Measurements from ENCODE around the gene RABEPK. TPM values are rescaled to one million over a fixed set of nuclear protein-coding genes. Genes with fewer than 3 reads are reported as not detected.
"Not testable (repeated sequence)": the region's sequence is repeated elsewhere in the genome, so short reads cannot be mapped to it uniquely, and the experiment has no call there.

Gene RABEPK
- total RNA-seq, 1 experiment from 2014 or later, result 21.8 TPM

- Histone ChIP-seq H2AFZ (ENCODE audit: low read length) (no peak overlapping the region), H3K79me2 (ENCODE audit: insufficient read depth, low read length) (peaks cover 1% of the 10 kb centered on the region; the same call in 1 of the 2 replicates), H4K20me1 (ENCODE audit: control insufficient read depth, insufficient read depth, insufficient read length) (no peaks in the 10 kb centered on the region), H3T11ph (ENCODE audit: low read length) (no peak overlapping the region), H3K14ac (ENCODE audit: insufficient read depth, low read length) (no peak overlapping the region), H3K4ac (ENCODE audit: low read depth, low read length) (no peak overlapping the region), H3K79me1 (ENCODE audit: insufficient read depth, low read depth, low read length, poor library complexity, severe bottlenecking) (no peaks in the 10 kb centered on the region), H4K5ac (ENCODE audit: insufficient read length, low read depth, low read length) (no peak overlapping the region), H3K9me3 (ENCODE audit: control insufficient read depth, low read depth, low read length) (no peaks in the 10 kb centered on the region), H3K27ac (ENCODE audit: insufficient read length, low read depth, low read length) (no peak overlapping the region), H2BK5ac (ENCODE audit: insufficient read length, low read length) (no peak overlapping the region), H2BK20ac (ENCODE audit: low read depth, low read length, poor library complexity, severe bottlenecking) (no peak overlapping the region), H3K56ac (ENCODE audit: insufficient read length, low read depth, low read length) (no peak overlapping the region), H2AK5ac (ENCODE audit: insufficient read length, low read length) (no peak overlapping the region), H2BK120ac (ENCODE audit: low read depth, low read length, poor library complexity, severe bottlenecking) (no peak overlapping the region), H3K27me3 (ENCODE audit: insufficient read depth, low read length) (no peaks in the 10 kb centered on the region), H3K23ac (ENCODE audit: insufficient read length, low read depth, low read length) (no peak overlapping the region), H3K18ac (ENCODE audit: insufficient read length, low read depth, low read length) (no peak overlapping the region), H3K4me1 (ENCODE audit: insufficient read depth, low read length) (no peaks in the 10 kb centered on the region), H3K4me2 (ENCODE audit: insufficient read depth, insufficient read length, low read length) (no peak overlapping the region), H2BK12ac (ENCODE audit: insufficient read length, low read depth, low read length) (no peak overlapping the region), H4K8ac (replicated peaks; ENCODE audit: insufficient read length, low read depth, low read length) (no peak overlapping the region), H2BK15ac (ENCODE audit: low read depth, low read length) (no peak overlapping the region), H3K23me2 (ENCODE audit: insufficient read length, low read depth, low read length, poor library complexity, severe bottlenecking) (no peaks in the 10 kb centered on the region), H3K9ac (ENCODE audit: extremely low read depth, insufficient read length, low read length) (no peak overlapping the region), H4K91ac (ENCODE audit: insufficient read length, low read depth, low read length) (no peak overlapping the region)
- Mint-ChIP-seq H3K4me3 (no peak overlapping the region), H3K27me3 (ENCODE audit: low read depth) (no peaks in the 10 kb centered on the region), H3K36me3 (ENCODE audit: insufficient read depth in 1 of 3, low read depth in 3 of 3) (peaks cover 34 to 58% (median 47%) of the 10 kb centered on the region in 3 experiments), H3K9me3 (no peaks in the 10 kb centered on the region), H3K27ac (peak overlapping the region in 1 of 3 experiments; percentile 17; a peak in 3 of 7 replicates), H3K4me1 (peaks cover 11 to 15% of the 10 kb centered on the region in 2 experiments)
- DNase-seq, result no peak
- TF ChIP-seq CTCF (conservative IDR thresholded peaks at IDR 0.05), result no peak
- WGBS (ENCODE audit: extremely low coverage, insufficient read length, low lambda C conversion rate), result no CpG with 5 or more reads among the region's 3 CpGs
These were observed 33.3 kb downstream of the RABEPK start for GRCh38 chr9:125233678-125234077.

DNA sequence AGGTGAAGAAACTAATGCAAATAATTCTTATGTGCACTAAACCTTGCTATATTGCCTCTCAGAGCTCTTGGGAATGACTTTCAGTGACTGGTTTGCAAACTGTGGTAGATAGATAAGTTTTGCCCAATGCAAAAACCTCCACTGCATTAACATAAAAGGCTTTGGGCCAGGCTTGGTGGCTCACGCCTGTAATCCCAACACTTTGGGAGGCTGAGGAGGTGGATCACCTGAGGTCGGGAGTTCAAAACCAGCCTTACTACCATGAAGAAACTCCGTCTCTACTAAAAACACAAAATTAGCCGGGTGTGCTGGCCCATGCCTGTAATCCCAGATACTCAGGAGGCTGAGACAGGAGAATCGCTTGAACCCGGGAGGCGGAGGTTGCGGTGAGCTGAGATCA, 33.8 kb downstream of the RABEPK start:
- not testable (repeated sequence) for H4K8ac ChIP-seq (replicated peaks; ENCODE audit: insufficient read length, low read depth, low read length); H4K91ac ChIP-seq (ENCODE audit: insufficient read length, low read depth, low read length); H3K9ac ChIP-seq (ENCODE audit: extremely low read depth, insufficient read length, low read length); H3K27me3 Mint-ChIP-seq (ENCODE audit: low read depth); H3K4me2 ChIP-seq (ENCODE audit: insufficient read depth, insufficient read length, low read length); H4K5ac ChIP-seq (ENCODE audit: insufficient read length, low read depth, low read length); DNase-seq; H3K4ac ChIP-seq (ENCODE audit: low read depth, low read length); H3K4me1 ChIP-seq (ENCODE audit: insufficient read depth, low read length); H3K9me3 ChIP-seq (ENCODE audit: control insufficient read depth, low read depth, low read length); H2BK20ac ChIP-seq (ENCODE audit: low read depth, low read length, poor library complexity, severe bottlenecking); H4K20me1 ChIP-seq (ENCODE audit: control insufficient read depth, insufficient read depth, insufficient read length); H3K79me2 ChIP-seq (ENCODE audit: insufficient read depth, low read length); H3K14ac ChIP-seq (ENCODE audit: insufficient read depth, low read length); H2AFZ ChIP-seq (ENCODE audit: low read length); H3K4me3 Mint-ChIP-seq; H2BK12ac ChIP-seq (ENCODE audit: insufficient read length, low read depth, low read length); H3K79me1 ChIP-seq (ENCODE audit: insufficient read depth, low read depth, low read length, poor library complexity, severe bottlenecking); H2BK15ac ChIP-seq (ENCODE audit: low read depth, low read length); H2BK5ac ChIP-seq (ENCODE audit: insufficient read length, low read length); H3K23me2 ChIP-seq (ENCODE audit: insufficient read length, low read depth, low read length, poor library complexity, severe bottlenecking); H3K56ac ChIP-seq (ENCODE audit: insufficient read length, low read depth, low read length); H3K23ac ChIP-seq (ENCODE audit: insufficient read length, low read depth, low read length); H3K27ac ChIP-seq (ENCODE audit: insufficient read length, low read depth, low read length); H2BK120ac ChIP-seq (ENCODE audit: low read depth, low read length, poor library complexity, severe bottlenecking); H3T11ph ChIP-seq (ENCODE audit: low read length); H3K18ac ChIP-seq (ENCODE audit: insufficient read length, low read depth, low read length); H2AK5ac ChIP-seq (ENCODE audit: insufficient read length, low read length); H3K9me3 Mint-ChIP-seq; H3K27me3 ChIP-seq (ENCODE audit: insufficient read depth, low read length); H3K27ac Mint-ChIP-seq
- Mint-ChIP-seq H3K4me1 (peaks cover 15 to 19% of the 10 kb centered on the region in 2 experiments), H3K36me3 (ENCODE audit: insufficient read depth in 1 of 3, low read depth in 3 of 3) (peaks cover 38 to 62% (median 51%) of the 10 kb centered on the region in 3 experiments)
- no CpG with 5 or more reads among the region's 8 CpGs for WGBS (ENCODE audit: extremely low coverage, insufficient read length, low lambda C conversion rate)

All from H9 (cell line).